ENCODE data around the gene THEMIS. TPM values are rescaled to one million over a fixed set of nuclear protein-coding genes. Genes with fewer than 3 reads are reported as not detected.

THEMIS gene
- total RNA-seq, 2 donors from 2014 or later: not detected

DNA sequence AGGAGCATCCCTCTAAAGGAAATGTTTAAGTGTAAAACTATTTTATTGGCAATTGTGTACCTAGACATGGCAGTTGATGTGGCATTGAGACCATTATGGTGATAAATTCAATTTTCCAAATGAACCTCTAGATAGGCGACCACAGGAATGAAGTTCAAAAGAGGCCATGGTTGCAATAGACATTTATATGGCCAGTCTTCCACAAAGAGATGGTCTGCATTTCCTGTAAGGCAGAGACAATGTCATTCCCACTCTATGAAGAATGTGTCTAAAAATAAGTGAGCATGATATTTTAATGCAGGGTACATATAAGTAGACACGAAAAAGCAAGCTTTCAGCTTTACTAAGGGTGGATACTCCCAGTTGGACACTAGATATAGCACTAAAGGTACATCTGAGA lies 40.9 kb downstream of the THEMIS start:
- Histone ChIP-seq H3K4me1 (ENCODE audit: control insufficient read depth, insufficient read depth, low read length) (no peaks in the 10 kb centered on the region), H3K9me3 (ENCODE audit: control insufficient read depth, low read length) (no peaks in the 10 kb centered on the region), H3K4me3 (ENCODE audit: low read length) (no peak overlapping the region), H3K36me3 (ENCODE audit: control insufficient read depth, insufficient read depth, low read length) (no peaks in the 10 kb centered on the region), H3K27ac (ENCODE audit: low read depth, low read length) (no peak overlapping the region), H3K27me3 (ENCODE audit: control insufficient read depth, insufficient read depth, low read length, poor library complexity, severe bottlenecking) (no peaks in the 10 kb centered on the region), H3K9ac (ENCODE audit: extremely low read depth, low read length, poor library complexity, severe bottlenecking) (no peak overlapping the region)
- no peaks in the 10 kb centered on the region for H3K27me3 Mint-ChIP-seq (ENCODE audit: insufficient read depth)
- H3K4me1 Mint-ChIP-seq: peaks cover 4% of the 10 kb centered on the region
- no peak overlapping the region for H3K4me3 Mint-ChIP-seq
- H3K9me3 Mint-ChIP-seq: no peaks in the 10 kb centered on the region
- no peaks in the 10 kb centered on the region for H3K36me3 Mint-ChIP-seq (ENCODE audit: low read depth)
- H3K27ac Mint-ChIP-seq: no peak overlapping the region
- 86 to 100% methylated on average over 1 to 2 of the region's 2 CpGs for WGBS, 2 experiments (ENCODE audit: insufficient coverage in 1 of 2, insufficient read length in 1 of 2)
- TF ChIP-seq, protein P1, sequence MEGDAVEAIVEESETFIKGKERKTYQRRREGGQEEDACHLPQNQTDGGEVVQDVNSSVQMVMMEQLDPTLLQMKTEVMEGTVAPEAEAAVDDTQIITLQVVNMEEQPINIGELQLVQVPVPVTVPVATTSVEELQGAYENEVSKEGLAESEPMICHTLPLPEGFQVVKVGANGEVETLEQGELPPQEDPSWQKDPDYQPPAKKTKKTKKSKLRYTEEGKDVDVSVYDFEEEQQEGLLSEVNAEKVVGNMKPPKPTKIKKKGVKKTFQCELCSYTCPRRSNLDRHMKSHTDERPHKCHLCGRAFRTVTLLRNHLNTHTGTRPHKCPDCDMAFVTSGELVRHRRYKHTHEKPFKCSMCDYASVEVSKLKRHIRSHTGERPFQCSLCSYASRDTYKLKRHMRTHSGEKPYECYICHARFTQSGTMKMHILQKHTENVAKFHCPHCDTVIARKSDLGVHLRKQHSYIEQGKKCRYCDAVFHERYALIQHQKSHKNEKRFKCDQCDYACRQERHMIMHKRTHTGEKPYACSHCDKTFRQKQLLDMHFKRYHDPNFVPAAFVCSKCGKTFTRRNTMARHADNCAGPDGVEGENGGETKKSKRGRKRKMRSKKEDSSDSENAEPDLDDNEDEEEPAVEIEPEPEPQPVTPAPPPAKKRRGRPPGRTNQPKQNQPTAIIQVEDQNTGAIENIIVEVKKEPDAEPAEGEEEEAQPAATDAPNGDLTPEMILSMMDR (conservative IDR thresholded peaks at IDR 0.05): no peak
- no peak for DNase-seq

DNA sequence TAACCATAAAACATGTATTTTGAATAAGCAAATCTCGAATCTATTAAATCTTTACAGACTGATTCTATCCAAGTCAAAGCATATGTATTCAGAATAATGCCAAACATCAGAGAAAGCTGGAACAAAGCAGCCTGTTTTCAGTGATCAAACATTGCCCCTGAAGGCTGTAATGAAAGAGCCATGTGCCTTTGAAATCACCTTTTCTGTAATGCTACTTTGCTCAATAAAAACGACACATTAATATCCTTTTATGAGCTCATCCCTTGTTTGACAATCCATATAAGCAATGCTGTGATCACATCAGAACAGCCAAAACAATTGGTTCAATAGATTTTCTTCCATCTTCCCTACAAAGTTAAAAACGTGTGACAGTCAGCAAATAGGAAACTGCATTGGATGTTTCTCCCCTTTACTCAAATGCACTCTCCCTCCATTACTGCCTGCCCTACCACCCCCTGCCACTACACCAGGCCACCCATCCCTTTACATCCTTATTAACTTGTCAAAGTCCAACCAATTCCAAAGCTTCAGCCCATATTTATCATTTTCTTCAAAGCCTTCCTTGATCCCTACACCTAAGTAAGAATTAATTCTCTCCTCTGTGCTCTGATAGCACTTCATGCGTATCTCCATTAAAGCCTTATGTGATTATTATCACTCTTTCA lies 42.0 kb downstream of the THEMIS start:
- no peaks in the 10 kb centered on the region for H3K36me3 ChIP-seq (ENCODE audit: control insufficient read depth, insufficient read depth, low read length)
- Mint-ChIP-seq H3K9me3 (no peaks in the 10 kb centered on the region), H3K36me3 (ENCODE audit: low read depth) (no peaks in the 10 kb centered on the region), H3K4me1 (peaks cover 4% of the 10 kb centered on the region), H3K27ac (no peak overlapping the region), H3K4me3 (no peak overlapping the region), H3K27me3 (ENCODE audit: insufficient read depth) (no peaks in the 10 kb centered on the region)
- H3K4me1 ChIP-seq (ENCODE audit: control insufficient read depth, insufficient read depth, low read length): no peaks in the 10 kb centered on the region
- H3K9me3 ChIP-seq (ENCODE audit: control insufficient read depth, low read length): no peaks in the 10 kb centered on the region
- H3K27ac ChIP-seq (ENCODE audit: low read depth, low read length): no peak overlapping the region
- TF ChIP-seq, protein P1 (conservative IDR thresholded peaks at IDR 0.05): peak; percentile 50
- H3K27me3 ChIP-seq (ENCODE audit: control insufficient read depth, insufficient read depth, low read length, poor library complexity, severe bottlenecking): no peaks in the 10 kb centered on the region
- DNase-seq: no peak
- H3K4me3 ChIP-seq (ENCODE audit: low read length): no peak overlapping the region
- H3K9ac ChIP-seq (ENCODE audit: extremely low read depth, low read length, poor library complexity, severe bottlenecking): no peak overlapping the region
- WGBS, 2 experiments (ENCODE audit: insufficient coverage in 1 of 2, insufficient read length in 1 of 2): 75 to 78% methylated on average over 3 to 4 of the region's 4 CpGs

DNA sequence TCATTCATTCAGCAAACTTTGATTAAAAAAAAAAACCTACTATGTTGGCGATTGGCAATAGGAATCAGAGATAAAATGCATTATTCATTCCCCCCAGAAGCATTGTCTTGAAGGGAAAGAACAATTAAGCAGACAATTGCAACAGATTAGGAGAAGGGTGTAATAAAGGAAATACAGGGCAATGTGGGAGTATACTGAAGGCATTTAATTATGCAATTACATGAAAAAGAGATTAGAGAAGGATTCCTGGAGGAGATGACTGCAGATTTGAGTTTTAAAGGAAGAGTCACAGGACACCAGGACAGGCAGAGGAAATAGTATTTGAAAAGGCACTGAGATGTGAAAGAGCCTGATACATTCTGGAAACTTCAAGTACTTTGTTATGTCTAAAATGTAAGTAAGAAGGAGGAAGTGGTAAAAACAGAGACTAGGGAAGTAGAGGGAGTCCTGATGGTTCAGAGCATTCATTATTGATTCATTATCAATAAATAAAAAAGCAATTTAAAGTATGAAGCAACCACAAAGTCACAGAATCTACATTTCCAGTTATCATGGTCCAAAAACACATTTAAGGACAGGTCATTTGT lies 43.7 kb downstream of the THEMIS start:
- H3K9me3 ChIP-seq (ENCODE audit: control insufficient read depth, low read length): no peaks in the 10 kb centered on the region
- no peaks in the 10 kb centered on the region for H3K36me3 ChIP-seq (ENCODE audit: control insufficient read depth, insufficient read depth, low read length)
- Mint-ChIP-seq H3K36me3 (ENCODE audit: low read depth) (no peaks in the 10 kb centered on the region), H3K4me1 (peaks cover 4% of the 10 kb centered on the region), H3K4me3 (no peak overlapping the region), H3K27me3 (ENCODE audit: insufficient read depth) (no peaks in the 10 kb centered on the region), H3K27ac (no peak overlapping the region), H3K9me3 (no peaks in the 10 kb centered on the region)
- H3K4me1 ChIP-seq (ENCODE audit: control insufficient read depth, insufficient read depth, low read length): no peaks in the 10 kb centered on the region
- no peak overlapping the region for H3K27ac ChIP-seq (ENCODE audit: low read depth, low read length)
- no peak overlapping the region for H3K9ac ChIP-seq (ENCODE audit: extremely low read depth, low read length, poor library complexity, severe bottlenecking)
- no peak overlapping the region for H3K4me3 ChIP-seq (ENCODE audit: low read length)
- DNase-seq: no peak
- TF ChIP-seq, protein P1 (conservative IDR thresholded peaks at IDR 0.05): no peak
- WGBS, 2 experiments (ENCODE audit: insufficient coverage in 1 of 2, insufficient read length in 1 of 2): no CpG with 5 or more reads among the region's 1 CpG
- no peaks in the 10 kb centered on the region for H3K27me3 ChIP-seq (ENCODE audit: control insufficient read depth, insufficient read depth, low read length, poor library complexity, severe bottlenecking)
